ENCODE results near the gene DIAPH3. TPM values are rescaled to one million over a fixed set of nuclear protein-coding genes. Genes with fewer than 3 reads are reported as not detected.

Gene DIAPH3
- total and polyA plus RNA-seq, 2 of the 8 experiments (the other 6 are each of a cell fraction or from before 2014, with no cell fraction given), result 8.0 to 30.8 TPM

- TF ChIP-seq EP300 (IDR thresholded peaks at IDR 0.05; ENCODE audit: borderline replicate concordance in 1 of 2, low read depth in 2 of 2, low read length in 2 of 2) (no peak), SUZ12 (IDR thresholded peaks at IDR 0.05; ENCODE audit: low read length) (no peak), BCL11A (IDR thresholded peaks at IDR 0.05; ENCODE audit: low read depth in 2 of 2, low read length in 2 of 2) (no peak)
Measured at GRCh38 chr13:59681636-59682311, 482.0 kb downstream of the DIAPH3 start (continued).

All from H1 (cell line).